GM12865 (cell line): Measurements from ENCODE around the gene LMX1B.

Experiments used
- DNase-seq: peaks from one replicate; pipeline ENCODE4 v3.0.0; 2010; ENCODE audit warnings: low read depth
- H3K4me3 ChIP-seq: 2 replicates; pipeline ENCODE4 v1.5.1; 2011; ENCODE audit warnings: mild to moderate bottlenecking, low read depth, low read length, control low read depth
- TF ChIP-seq, protein P1 (sequence below): IDR thresholded peaks from 2 replicates; pipeline ENCODE4 v1.5.1; 2011; ENCODE audit warnings: low read length, control low read depth, low read depth, inconsistent platforms; ENCODE audit not compliant: insufficient read depth; ENCODE audit errors: missing control alignments

Gene LMX1B

DNA sequence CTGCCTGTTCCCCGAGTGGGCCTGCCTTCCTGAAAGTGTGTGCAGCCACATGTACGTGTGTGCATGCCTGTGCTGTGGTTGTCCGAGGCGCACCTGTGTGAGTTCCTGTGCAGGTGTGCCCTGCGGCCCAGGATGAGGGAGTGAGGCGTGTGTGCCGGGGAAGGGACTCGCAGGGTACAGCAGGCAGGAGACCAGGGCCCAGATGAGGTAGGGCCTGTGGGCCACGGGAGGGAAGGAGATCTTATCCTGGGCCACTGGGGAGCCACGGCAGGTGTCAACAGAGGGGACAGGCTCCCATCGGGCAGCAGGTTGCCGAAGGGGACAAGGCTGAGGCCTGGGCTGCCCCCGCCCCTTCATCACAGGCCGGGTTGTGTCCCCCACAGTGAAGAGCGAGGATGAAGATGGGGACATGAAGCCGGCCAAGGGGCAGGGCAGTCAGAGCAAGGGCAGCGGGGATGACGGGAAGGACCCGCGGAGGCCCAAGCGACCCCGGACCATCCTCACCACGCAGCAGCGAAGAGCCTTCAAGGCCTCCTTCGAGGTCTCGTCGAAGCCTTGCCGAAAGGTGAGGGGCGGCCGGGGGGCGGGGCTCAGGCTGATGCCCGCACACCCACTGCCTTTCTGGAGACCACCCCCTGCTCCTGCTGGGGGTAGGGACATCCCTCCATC lies 79.2 kb downstream of the LMX1B start:
- no peak for DNase-seq
- TF ChIP-seq, protein P1, sequence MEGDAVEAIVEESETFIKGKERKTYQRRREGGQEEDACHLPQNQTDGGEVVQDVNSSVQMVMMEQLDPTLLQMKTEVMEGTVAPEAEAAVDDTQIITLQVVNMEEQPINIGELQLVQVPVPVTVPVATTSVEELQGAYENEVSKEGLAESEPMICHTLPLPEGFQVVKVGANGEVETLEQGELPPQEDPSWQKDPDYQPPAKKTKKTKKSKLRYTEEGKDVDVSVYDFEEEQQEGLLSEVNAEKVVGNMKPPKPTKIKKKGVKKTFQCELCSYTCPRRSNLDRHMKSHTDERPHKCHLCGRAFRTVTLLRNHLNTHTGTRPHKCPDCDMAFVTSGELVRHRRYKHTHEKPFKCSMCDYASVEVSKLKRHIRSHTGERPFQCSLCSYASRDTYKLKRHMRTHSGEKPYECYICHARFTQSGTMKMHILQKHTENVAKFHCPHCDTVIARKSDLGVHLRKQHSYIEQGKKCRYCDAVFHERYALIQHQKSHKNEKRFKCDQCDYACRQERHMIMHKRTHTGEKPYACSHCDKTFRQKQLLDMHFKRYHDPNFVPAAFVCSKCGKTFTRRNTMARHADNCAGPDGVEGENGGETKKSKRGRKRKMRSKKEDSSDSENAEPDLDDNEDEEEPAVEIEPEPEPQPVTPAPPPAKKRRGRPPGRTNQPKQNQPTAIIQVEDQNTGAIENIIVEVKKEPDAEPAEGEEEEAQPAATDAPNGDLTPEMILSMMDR, result no peak
- no peak overlapping the region for H3K4me3 ChIP-seq

- DNase-seq, result no peak
- H3K4me3 ChIP-seq, result no peak overlapping the region
- TF ChIP-seq, protein P1, result no peak
These were observed 79.8 kb downstream of the LMX1B start for GRCh38 chr9:126693428-126693944.

- no peak overlapping the region for H3K4me3 ChIP-seq
- DNase-seq, result no peak
- TF ChIP-seq, protein P1, result no peak
These were observed 80.7 kb downstream of the LMX1B start for GRCh38 chr9:126694206-126695081.

DNA sequence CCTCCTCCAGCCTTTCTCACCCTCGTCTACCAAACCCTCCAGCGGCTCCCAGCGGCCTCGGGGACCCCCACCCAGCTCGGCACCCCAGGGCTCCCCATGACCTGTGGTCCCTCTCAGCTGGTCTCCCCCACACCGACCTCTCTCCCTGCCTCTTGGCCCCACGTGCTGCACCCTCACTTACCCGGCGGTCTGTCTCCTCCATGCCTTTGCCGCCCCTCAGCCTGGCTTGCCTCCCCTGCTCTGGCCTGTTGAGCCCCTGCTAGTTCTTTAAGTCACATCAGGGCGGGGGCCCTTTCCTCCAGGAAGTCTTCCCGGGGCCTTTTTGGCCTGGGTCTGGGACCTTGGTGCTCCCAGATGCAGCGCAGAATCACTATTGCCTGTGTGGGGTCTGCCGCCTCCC lies 81.5 kb downstream of the LMX1B start:
- H3K4me3 ChIP-seq, result no peak overlapping the region
- no peak for DNase-seq
- TF ChIP-seq, protein P1, result no peak

GRCh38 chr9:126695701-126696400 lies 82.1 kb downstream of the LMX1B start:
- H3K4me3 ChIP-seq, result no peak overlapping the region
- DNase-seq, result no peak
- TF ChIP-seq, protein P1, result no peak

- TF ChIP-seq, protein P1, result no peak
- DNase-seq, result no peak
- H3K4me3 ChIP-seq, result no peak overlapping the region
These were observed 82.8 kb downstream of the LMX1B start for GRCh38 chr9:126696401-126697145.
